GM13977 (cell line): ENCODE measurements around the gene KCNK1.

ENCODE experiments used
- DNase-seq: peaks from one replicate; pipeline ENCODE4 v3.0.0; 2012; ENCODE audit warnings: low spot score
- CTCF ChIP-seq: IDR thresholded peaks from 2 replicates; pipeline ENCODE4 v1.5.1; 2012; ENCODE audit warnings: mild to moderate bottlenecking, control low read depth; ENCODE audit not compliant: insufficient read depth; ENCODE audit errors: extremely low read depth, missing control alignments
- in situ Hi-C: fragments of 300-500 bp; cut with MboI; formaldehyde crosslinking; loops from one replicate; pipeline ENCODE4 v1.12.0; 2022; ENCODE audit warnings: low sequenced_read_pairs, low pct_unique_long_range_greater_than_20kb, mixed read lengths, inconsistent platforms; ENCODE audit not compliant: unreplicated experiment

The KCNK1 gene

GRCh38 chr1:233718057-233718456 is 104.2 kb downstream of the KCNK1 start:
- no peak for TF ChIP-seq CTCF
- no peak for DNase-seq
- in situ Hi-C loops, result no loop called here

DNA sequence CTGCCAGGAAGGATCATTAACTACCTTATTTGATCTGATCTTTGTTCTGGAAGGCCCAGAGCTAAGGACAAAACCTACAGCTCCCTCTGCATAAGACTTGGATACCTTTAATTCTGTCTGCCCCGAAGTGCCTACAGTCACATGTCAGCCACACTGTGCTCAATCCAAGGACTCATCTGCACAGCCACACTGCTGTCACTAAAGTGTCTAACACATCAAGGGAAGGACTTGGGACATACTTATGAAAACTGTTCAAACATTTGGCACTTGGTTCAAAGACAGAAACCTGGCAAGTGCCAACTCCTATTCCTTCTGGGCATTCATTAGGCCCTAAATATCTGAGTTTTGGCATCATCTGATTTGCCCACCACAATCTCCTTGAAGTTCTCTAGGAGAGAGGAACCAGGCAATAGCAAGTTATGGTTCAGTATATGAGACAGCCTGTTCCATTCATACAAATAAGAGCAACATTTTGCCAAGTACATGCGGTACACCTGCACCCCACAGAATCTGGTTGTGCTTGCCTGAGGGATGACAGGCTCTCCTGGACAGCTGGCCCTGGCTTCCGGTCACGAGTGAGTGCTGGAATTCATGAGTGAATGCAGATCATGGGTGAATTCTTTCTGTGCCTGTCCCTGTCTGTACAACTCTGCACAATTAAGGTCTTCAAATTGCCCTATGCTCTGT is 105.9 kb downstream of the KCNK1 start:
- no peak for TF ChIP-seq CTCF
- DNase-seq, result no peak
- in situ Hi-C loops, result no loop called here

DNA sequence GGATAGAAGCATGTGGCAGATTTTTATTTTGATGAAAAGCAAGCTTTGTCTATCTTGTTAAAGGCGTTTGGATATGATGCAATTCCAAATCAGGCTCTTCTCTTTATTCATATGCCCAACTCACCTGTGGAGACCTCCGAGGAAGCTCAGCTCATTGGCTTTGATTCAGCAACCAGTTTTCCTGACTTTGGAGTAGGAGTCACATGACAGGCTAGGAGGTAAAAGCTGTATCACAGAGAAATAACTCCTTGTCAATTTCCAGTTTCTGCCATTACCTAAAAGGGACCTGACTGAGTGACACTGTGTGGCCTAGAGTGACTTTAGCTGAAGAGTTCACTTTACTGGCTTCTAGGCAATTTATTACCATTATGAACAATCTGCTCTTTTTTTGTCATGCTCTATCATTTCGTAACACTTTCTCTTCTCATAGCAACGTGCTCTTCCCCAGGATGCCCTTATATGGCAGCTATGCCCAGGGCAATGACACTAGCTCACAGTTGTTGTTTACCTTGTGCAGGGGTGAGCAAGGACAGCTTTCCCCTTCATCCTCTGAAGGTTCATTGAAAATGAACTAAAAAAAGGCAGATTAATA is 107.2 kb downstream of the KCNK1 start:
- no peak for DNase-seq
- in situ Hi-C loops, result no loop called here
- no peak for TF ChIP-seq CTCF
